Gastrocnemius medialis (tissue), 4 donors: ENCODE data around the gene SERPINA3.

Source experiments
- POLR2A ChIP-seq, 2 donors: fragments of 450-650 bp; IDR thresholded peaks; one replicate each; pipeline ENCODE4 v1.6.1; 2017; ENCODE audit warnings: antibody characterized with exemption in 2 of 2, mild to moderate bottlenecking in 2 of 2, moderate library complexity in 2 of 2
- TF ChIP-seq, protein P1 (sequence below), 5 experiments: fragments of 450-650 bp in 3 of 5; fragments of 200-600 bp in 2 of 5; sonication (generic) in 2 of 5; IDR thresholded peaks in 4 of 5; conservative IDR thresholded peaks in 1 of 5; 1 replicate in 4 of 5; 2 replicates in 1 of 5; pipeline ENCODE4 v1.5.1; 2016 to 2019; ENCODE audit warnings: antibody characterized with exemption in 5 of 5, mild to moderate bottlenecking in 3 of 5, moderate library complexity in 3 of 5

DNA sequence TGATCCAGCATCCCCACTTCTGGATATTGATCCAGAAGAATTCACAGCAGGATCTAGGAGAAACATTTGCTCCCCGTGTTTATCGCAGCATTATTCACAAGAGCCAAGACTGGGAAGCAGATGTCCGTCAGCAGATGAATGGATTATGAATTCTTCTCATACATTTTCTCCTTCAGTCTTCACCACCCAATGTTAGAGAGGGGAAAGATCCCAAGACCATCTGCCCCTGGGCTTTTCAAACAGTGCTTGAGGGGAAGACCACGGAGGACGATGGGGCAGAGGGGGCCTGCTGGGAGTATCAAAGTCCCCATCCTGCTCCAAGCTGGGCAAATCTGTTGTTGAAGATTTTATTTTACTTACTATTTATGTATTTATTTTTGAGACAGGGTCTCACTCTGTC, 41.1 kb downstream of the SERPINA3 start:
- TF ChIP-seq, protein P1, sequence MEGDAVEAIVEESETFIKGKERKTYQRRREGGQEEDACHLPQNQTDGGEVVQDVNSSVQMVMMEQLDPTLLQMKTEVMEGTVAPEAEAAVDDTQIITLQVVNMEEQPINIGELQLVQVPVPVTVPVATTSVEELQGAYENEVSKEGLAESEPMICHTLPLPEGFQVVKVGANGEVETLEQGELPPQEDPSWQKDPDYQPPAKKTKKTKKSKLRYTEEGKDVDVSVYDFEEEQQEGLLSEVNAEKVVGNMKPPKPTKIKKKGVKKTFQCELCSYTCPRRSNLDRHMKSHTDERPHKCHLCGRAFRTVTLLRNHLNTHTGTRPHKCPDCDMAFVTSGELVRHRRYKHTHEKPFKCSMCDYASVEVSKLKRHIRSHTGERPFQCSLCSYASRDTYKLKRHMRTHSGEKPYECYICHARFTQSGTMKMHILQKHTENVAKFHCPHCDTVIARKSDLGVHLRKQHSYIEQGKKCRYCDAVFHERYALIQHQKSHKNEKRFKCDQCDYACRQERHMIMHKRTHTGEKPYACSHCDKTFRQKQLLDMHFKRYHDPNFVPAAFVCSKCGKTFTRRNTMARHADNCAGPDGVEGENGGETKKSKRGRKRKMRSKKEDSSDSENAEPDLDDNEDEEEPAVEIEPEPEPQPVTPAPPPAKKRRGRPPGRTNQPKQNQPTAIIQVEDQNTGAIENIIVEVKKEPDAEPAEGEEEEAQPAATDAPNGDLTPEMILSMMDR (IDR thresholded peaks at IDR 0.05 in 4 of 5, conservative IDR thresholded peaks at IDR 0.05 in 1 of 5): no peak
- no peak for TF ChIP-seq POLR2A (IDR thresholded peaks at IDR 0.05)
